Naive thymus-derived CD4-positive, alpha-beta T cell (primary cell): ENCODE results near the gene C2CD2. TPM values are rescaled to one million over a fixed set of nuclear protein-coding genes. Genes with fewer than 3 reads are reported as not detected.

Experiments used
- ATAC-seq: fragments of 150-1000 bp; cut with Tn5 transposase; 2 replicates; pipeline ENCODE4 v1.10.0; 2021; ENCODE audit warnings: mild to moderate bottlenecking, moderate library complexity
- CTCF ChIA-PET: fragments of 350-600 bp; sonication (Branson Sonifier 250); formaldehyde crosslinking; loops from one replicate; lab custom pipeline; 2021; ENCODE audit warnings: antibody characterized with exemption; lab: Charles Lee
- POLR2A ChIA-PET: fragments of 350-600 bp; sonication (Branson Sonifier 250); formaldehyde crosslinking; loops from one replicate; lab custom pipeline; 2021; ENCODE audit warnings: antibody characterized with exemption, inconsistent platforms; lab: Charles Lee
- DNase-seq, 9 donors: peaks; one replicate each; pipeline versions ENCODE4 v3.0.0 to v3.0.0-alpha.2; 2020 to 2022; ENCODE audit warnings: mixed read lengths in 1 of 9
- H3K27ac ChIP-seq: one replicate; pipeline ENCODE4 v1.7.0; 2013; ENCODE audit warnings: mild to moderate bottlenecking, low read depth, low read length, moderate library complexity
- H3K27me3 ChIP-seq, 2 donors: one replicate each; pipeline ENCODE4 v1.7.0; 2013; ENCODE audit warnings: low read length in 2 of 2, mild to moderate bottlenecking in 2 of 2, moderate library complexity in 2 of 2; ENCODE audit not compliant: control insufficient read depth in 2 of 2, insufficient read depth in 2 of 2
- H3K36me3 ChIP-seq, 3 experiments: 1 replicate in 2 of 3; 2 replicates in 1 of 3; pipeline ENCODE4 v1.7.0; 2013; ENCODE audit warnings: low read length in 3 of 3, mild to moderate bottlenecking in 3 of 3, moderate library complexity in 1 of 3; ENCODE audit not compliant: insufficient read depth in 3 of 3, control insufficient read depth in 2 of 3
- H3K4me1 ChIP-seq, 2 donors: one replicate each; pipeline ENCODE4 v1.7.0; 2013; ENCODE audit warnings: low read length in 2 of 2, mild to moderate bottlenecking in 2 of 2, moderate library complexity in 1 of 2; ENCODE audit not compliant: control insufficient read depth in 2 of 2, insufficient read depth in 2 of 2
- H3K4me3 ChIP-seq: 2 replicates; pipeline ENCODE4 v1.7.0; 2013; ENCODE audit warnings: mild to moderate bottlenecking, low read length
- H3K9me3 ChIP-seq, 3 experiments: 1 replicate in 2 of 3; 2 replicates in 1 of 3; pipeline ENCODE4 v1.7.0; 2013; ENCODE audit warnings: low read length in 3 of 3; ENCODE audit not compliant: control insufficient read depth in 2 of 3
- H3K27ac Mint-ChIP-seq, 9 donors: one replicate each; pipeline ENCODE4 v1.8.0; 2020 to 2022; ENCODE audit warnings: mixed read lengths in 9 of 9, mild to moderate bottlenecking in 8 of 9, moderate library complexity in 5 of 9, inconsistent platforms in 2 of 9
- H3K27me3 Mint-ChIP-seq, 5 donors: one replicate each; pipeline ENCODE4 v1.8.0; 2021 to 2022; ENCODE audit warnings: mixed read lengths in 5 of 5, mild to moderate bottlenecking in 1 of 5
- H3K36me3 Mint-ChIP-seq, 5 donors: one replicate each; pipeline ENCODE4 v1.8.0; 2020 to 2022; ENCODE audit warnings: mixed read lengths in 5 of 5, mild to moderate bottlenecking in 3 of 5, inconsistent platforms in 1 of 5
- H3K4me1 Mint-ChIP-seq, 7 donors: one replicate each; pipeline ENCODE4 v1.8.0; 2020 to 2022; ENCODE audit warnings: mixed read lengths in 7 of 7, mild to moderate bottlenecking in 3 of 7, inconsistent platforms in 1 of 7
- H3K4me3 Mint-ChIP-seq, 10 donors: one replicate each; pipeline ENCODE4 v1.8.0; 2020 to 2022; ENCODE audit warnings: mild to moderate bottlenecking in 10 of 10, mixed read lengths in 10 of 10, moderate library complexity in 6 of 10, inconsistent platforms in 2 of 10
- H3K9me3 Mint-ChIP-seq, 11 donors: one replicate each; pipeline ENCODE4 v1.8.0; 2020 to 2022; ENCODE audit warnings: mixed read lengths in 11 of 11, mild to moderate bottlenecking in 4 of 11, inconsistent platforms in 1 of 11, moderate library complexity in 1 of 11
- intact Hi-C, 2 donors: fragments of 100-400 bp; cut with micrococcal nuclease; formaldehyde crosslinking; loops; one replicate each; pipeline ENCODE4 v1.15.1; 2023
- polyA plus RNA-seq, 2 donors: library from polyadenylated mRNA; unstranded; fragments of 300-500 nt; fragmentation: Illumina TruSeq; gene quantifications; one replicate each; pipeline ENCODE4 v1.2.3, GENCODE V29; 2021
- total RNA-seq, 6 experiments: library from RNA in 5 of 6; stranded (reverse) in 5 of 6; gene quantifications; 1 replicate in 5 of 6; 2 replicates in 1 of 6; pipeline ENCODE4 v1.2.3 and lab custom pipeline; 2021 to 2026

Gene C2CD2
- total and polyA plus RNA-seq, 7 experiments from 2014 or later: 2.8 to 14.8 (median 10.0) TPM

DNA sequence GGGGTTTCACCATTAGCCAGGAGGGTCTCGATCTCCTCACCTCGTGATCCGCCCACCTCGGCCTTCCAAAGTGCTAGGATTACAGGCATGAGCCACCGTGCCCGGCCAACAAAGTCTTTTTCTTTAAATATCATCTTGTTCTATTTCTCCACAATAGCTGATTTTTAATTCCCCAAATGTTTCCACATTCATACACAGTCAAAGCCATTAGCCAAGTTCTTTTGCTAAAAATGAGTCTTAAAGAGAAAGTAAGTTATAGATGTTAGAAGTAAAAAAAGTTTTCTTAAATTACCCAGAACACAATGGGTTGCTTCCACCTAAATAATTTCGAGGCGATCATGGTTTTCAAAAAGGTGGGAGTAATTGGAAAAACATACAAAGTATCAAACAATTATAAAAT, 30.6 kb downstream of the C2CD2 start:
- H3K9me3 Mint-ChIP-seq: peaks cover 0 to 1% (median 0%) of the 10 kb centered on the region in 11 donors
- H3K27me3 ChIP-seq: no peaks in the 10 kb centered on the region
- ChIA-PET CTCF (interaction anchor here (0.6 to 1.3 kb wide), 3 partner anchors 27 to 528 kb away, joined by 3 to 5 read pairs (median 4); no protein-coding TSS in a partner anchor), POLR2A (interaction anchor here (1.7 kb wide), 1 partner anchor 140 kb away, joined by 7 read pairs; no protein-coding TSS in a partner anchor)
- intact Hi-C loops: no loop called here
- H3K27me3 Mint-ChIP-seq: no peaks in the 10 kb centered on the region
- H3K4me3 Mint-ChIP-seq: peak overlapping the region; percentile 54 to 96 (median 78)
- H3K36me3 ChIP-seq: peaks cover 0 to 13% (median 0%) of the 10 kb centered on the region in 3 experiments
- peaks cover 44 to 66% (median 51%) of the 10 kb centered on the region in 7 donors for H3K4me1 Mint-ChIP-seq
- peaks cover 12 to 34% of the 10 kb centered on the region in 2 donors for H3K4me1 ChIP-seq
- peak overlapping the region; percentile 28 to 98 (median 82) for H3K27ac Mint-ChIP-seq
- DNase-seq (no peak), ATAC-seq (no peak)
- no peak overlapping the region for H3K27ac ChIP-seq
- peaks cover 0 to 20% (median 5%) of the 10 kb centered on the region in 5 donors for H3K36me3 Mint-ChIP-seq
- no peaks in the 10 kb centered on the region for H3K9me3 ChIP-seq
- H3K4me3 ChIP-seq: no peak overlapping the region

DNA sequence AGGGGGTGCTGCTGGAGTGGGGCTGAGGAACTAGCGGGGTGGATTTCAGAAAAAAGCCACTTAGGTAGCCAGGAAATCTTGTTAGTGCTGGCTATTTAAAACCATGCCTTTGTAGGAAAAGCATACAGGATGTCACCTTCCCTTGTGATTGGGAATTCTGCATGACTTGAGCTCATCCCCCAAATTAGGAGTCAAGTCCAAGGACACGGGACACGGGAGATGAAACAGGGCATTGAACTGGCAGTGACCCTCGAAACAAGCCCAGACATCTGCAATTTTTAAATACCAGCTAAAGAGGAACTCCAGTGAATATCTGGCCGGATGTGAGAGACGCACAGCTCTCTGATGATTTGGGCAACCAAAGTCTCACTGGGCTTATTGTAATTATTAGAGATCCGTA, 32.8 kb downstream of the C2CD2 start:
- no peak for DNase-seq
- H3K4me1 ChIP-seq: peaks cover 9 to 22% of the 10 kb centered on the region in 2 donors
- H3K27me3 Mint-ChIP-seq: no peaks in the 10 kb centered on the region
- POLR2A ChIA-PET: interaction anchor here (0.9 kb wide), 1 partner anchor 8 kb away, joined by 3 read pairs; no protein-coding TSS in a partner anchor
- H3K9me3 Mint-ChIP-seq: peaks cover 0 to under 1% (median 0%) of the 10 kb centered on the region in 11 donors
- H3K27me3 ChIP-seq: no peaks in the 10 kb centered on the region
- no peaks in the 10 kb centered on the region for H3K9me3 ChIP-seq
- no peak overlapping the region for H3K27ac ChIP-seq
- H3K27ac Mint-ChIP-seq: peak overlapping the region in 1 of 9 donors; percentile 43
- CTCF ChIA-PET: no interaction called here
- intact Hi-C loops: no loop called here
- no peak overlapping the region for H3K4me3 Mint-ChIP-seq
- peaks cover 0 to 35% (median 0%) of the 10 kb centered on the region in 3 experiments for H3K36me3 ChIP-seq
- H3K4me1 Mint-ChIP-seq: peaks cover 31 to 44% (median 35%) of the 10 kb centered on the region in 7 donors
- peak; percentile 45 for ATAC-seq
- H3K4me3 ChIP-seq: no peak overlapping the region
- H3K36me3 Mint-ChIP-seq: peaks cover 7 to 38% (median 11%) of the 10 kb centered on the region in 5 donors

DNA sequence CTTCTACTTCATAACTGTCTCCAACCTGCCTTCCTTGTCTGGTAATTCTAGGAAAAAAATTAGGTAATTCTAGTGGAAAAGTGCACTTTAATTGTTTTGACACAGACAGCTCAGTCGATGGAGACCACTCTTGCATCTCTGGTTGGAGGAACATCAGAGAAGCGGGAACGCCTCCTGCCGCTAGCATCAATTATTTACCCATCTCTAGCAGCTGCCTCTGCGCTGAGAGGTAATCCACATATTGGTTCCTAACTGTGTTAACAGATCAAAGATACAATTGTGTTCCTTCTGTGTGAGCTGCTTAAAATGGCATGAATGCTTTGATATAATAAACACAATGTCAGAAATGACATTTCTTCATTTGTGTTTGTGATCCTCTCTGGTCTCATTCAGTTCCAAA, 33.3 kb downstream of the C2CD2 start:
- intact Hi-C loops: no loop called here
- ATAC-seq: no peak

DNA sequence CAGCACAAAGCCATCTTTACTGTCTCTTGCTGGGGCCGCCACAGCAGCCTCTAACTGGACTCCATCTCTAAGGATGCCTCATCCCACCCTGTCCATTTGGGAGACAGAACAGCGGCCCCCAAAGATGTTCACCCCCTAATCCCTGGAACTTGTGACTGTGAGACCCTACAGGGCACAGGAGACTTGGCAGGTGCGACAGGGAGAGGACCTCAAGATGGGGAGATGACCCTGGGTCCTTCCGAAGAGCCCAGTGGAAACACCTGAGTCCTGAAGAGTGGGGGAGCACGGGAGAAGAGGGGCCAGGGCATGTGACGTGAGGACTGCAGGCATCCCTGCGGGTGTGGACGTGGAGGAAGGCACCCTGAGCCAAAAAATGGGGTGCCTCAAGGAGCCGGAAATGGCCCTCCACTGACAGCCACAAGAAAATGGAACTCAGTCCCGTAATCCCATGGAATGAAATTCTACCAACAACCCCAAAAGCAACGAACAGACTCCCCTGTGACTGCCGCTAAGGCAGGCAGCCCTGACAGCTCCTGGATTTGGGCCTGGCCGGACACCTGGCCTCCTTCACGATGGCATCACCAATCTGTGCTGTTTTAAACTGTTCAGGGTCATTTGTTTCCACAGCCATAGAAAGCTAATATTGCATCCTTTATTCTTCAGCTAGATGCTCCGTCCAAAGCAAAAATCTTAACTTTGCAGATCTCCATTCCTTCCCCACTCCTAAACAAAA, 34.0 kb downstream of the C2CD2 start:
- ChIA-PET CTCF (no interaction called here), POLR2A (no interaction called here)
- no peak overlapping the region for H3K27ac ChIP-seq
- Mint-ChIP-seq H3K27ac (no peak overlapping the region), H3K9me3 (no peaks in the 10 kb centered on the region), H3K36me3 (peaks cover 11 to 47% (median 14%) of the 10 kb centered on the region in 5 donors), H3K4me1 (peaks cover 20 to 32% (median 24%) of the 10 kb centered on the region in 7 donors), H3K27me3 (no peaks in the 10 kb centered on the region), H3K4me3 (no peak overlapping the region)
- H3K36me3 ChIP-seq: peaks cover 0 to 43% (median 0%) of the 10 kb centered on the region in 3 experiments
- ATAC-seq (no peak), DNase-seq (no peak)
- H3K4me3 ChIP-seq: no peak overlapping the region
- no peaks in the 10 kb centered on the region for H3K27me3 ChIP-seq
- H3K4me1 ChIP-seq: peaks cover 9 to 11% of the 10 kb centered on the region in 2 donors
- H3K9me3 ChIP-seq: no peaks in the 10 kb centered on the region
- intact Hi-C loops: no loop called here

More for the DNA sequence above, 33.3 kb downstream of the C2CD2 start:
- Mint-ChIP-seq H3K27me3 (no peaks in the 10 kb centered on the region), H3K9me3 (no peaks in the 10 kb centered on the region), H3K4me1 (peaks cover 26 to 39% (median 30%) of the 10 kb centered on the region in 7 donors), H3K4me3 (no peak overlapping the region), H3K27ac (peak overlapping the region in 1 of 9 donors; percentile 53), H3K36me3 (peaks cover 9 to 42% (median 14%) of the 10 kb centered on the region in 5 donors)
- DNase-seq: no peak
- ChIA-PET POLR2A (interaction anchor here (0.9 kb wide), 1 partner anchor 8 kb away, joined by 3 read pairs; no protein-coding TSS in a partner anchor), CTCF (no interaction called here)
- Histone ChIP-seq H3K4me3 (no peak overlapping the region), H3K27ac (no peak overlapping the region), H3K27me3 (no peaks in the 10 kb centered on the region), H3K9me3 (no peaks in the 10 kb centered on the region), H3K36me3 (peaks cover 0 to 39% (median 0%) of the 10 kb centered on the region in 3 experiments), H3K4me1 (peaks cover 9 to 18% of the 10 kb centered on the region in 2 donors)

DNA sequence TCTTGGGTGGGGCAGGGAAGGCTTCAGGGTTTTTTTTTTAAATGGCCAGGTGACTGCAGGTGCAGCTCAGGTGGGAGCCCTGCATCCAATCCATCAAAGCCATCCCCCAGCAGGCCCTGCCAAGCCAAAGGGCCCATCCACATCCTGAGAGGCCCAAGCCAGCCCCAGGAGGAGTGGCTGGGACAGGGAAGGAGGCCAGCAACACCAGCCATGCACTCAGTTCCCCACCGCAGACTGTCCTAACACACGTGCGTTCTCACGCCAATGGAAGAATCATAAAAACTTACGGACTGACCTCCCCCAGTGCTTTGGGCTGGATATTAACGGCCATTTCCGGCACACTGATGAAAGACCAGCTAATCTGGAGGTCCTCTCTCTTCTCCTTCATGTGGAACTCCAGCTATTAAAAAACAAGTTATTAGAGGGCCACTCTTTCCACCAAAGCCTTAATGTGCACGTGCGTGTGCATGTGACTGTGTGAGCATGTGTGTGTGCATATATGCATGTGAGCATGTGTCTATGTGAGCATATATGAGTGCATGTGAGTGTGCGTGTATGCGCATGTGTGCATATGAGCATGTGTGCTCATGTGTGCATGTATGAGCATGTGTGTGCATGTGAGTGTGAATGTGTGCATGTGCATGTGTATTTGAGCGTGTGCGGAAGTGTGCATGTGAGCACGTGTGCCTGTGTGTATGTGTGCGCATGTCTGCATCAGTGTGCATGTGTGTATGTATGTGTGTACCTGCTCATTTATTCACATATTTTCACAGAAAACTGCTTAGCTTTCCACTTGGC, 35.1 kb downstream of the C2CD2 start:
- Histone ChIP-seq H3K27ac (no peak overlapping the region), H3K4me3 (no peak overlapping the region), H3K36me3 (peaks cover 0 to 51% (median 5%) of the 10 kb centered on the region in 3 experiments), H3K27me3 (no peaks in the 10 kb centered on the region), H3K9me3 (no peaks in the 10 kb centered on the region), H3K4me1 (peaks cover 1 to 3% of the 10 kb centered on the region in 2 donors)
- Mint-ChIP-seq H3K9me3 (no peaks in the 10 kb centered on the region), H3K36me3 (peaks cover 11 to 49% (median 14%) of the 10 kb centered on the region in 5 donors), H3K27ac (peak overlapping the region in 1 of 9 donors; percentile 55), H3K4me3 (no peak overlapping the region), H3K4me1 (peaks cover 10 to 22% (median 15%) of the 10 kb centered on the region in 7 donors), H3K27me3 (no peaks in the 10 kb centered on the region)
- intact Hi-C loops: no loop called here
- POLR2A ChIA-PET: no interaction called here
- DNase-seq (no peak), ATAC-seq (no peak)
- CTCF ChIA-PET: interaction anchor here (0.6 kb wide), 1 partner anchor 8 kb away, joined by 3 read pairs; no protein-coding TSS in a partner anchor

DNA sequence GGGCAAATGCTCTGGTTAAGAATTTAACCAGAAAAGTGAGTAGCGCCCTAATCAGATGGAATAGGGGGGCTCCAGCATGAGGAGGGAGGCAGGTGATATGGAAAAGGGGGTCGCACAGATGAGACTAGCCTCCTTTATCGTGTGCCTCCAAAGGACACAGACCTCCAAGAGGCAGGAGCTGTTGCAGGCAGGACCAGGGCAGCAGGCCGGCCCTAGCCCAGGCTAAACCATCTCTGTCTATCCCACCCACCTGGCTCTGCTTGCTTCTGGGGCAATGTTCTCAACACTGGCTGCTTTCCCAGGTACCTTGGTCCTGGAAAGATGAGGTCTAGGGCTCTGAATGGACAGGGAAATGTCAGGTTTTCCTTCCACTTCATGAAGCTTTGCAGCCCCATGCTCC, 36.3 kb downstream of the C2CD2 start:
- POLR2A ChIA-PET: interaction anchor here (0.9 to 1.2 kb wide), 2 partner anchors 9 to 190 kb away, joined by 3 to 5 read pairs; no protein-coding TSS in a partner anchor
- no peak for DNase-seq

More for the DNA sequence above, 36.3 kb downstream of the C2CD2 start:
- Histone ChIP-seq H3K4me3 (no peak overlapping the region), H3K27ac (no peak overlapping the region), H3K4me1 (no peaks in the 10 kb centered on the region), H3K27me3 (no peaks in the 10 kb centered on the region), H3K9me3 (no peaks in the 10 kb centered on the region), H3K36me3 (peaks cover 0 to 63% (median 5%) of the 10 kb centered on the region in 3 experiments)
- no peak for ATAC-seq
- Mint-ChIP-seq H3K4me3 (no peak overlapping the region), H3K4me1 (peaks cover 0 to 12% (median 4%) of the 10 kb centered on the region in 7 donors), H3K27ac (no peak overlapping the region), H3K27me3 (no peaks in the 10 kb centered on the region), H3K36me3 (peaks cover 11 to 55% (median 14%) of the 10 kb centered on the region in 5 donors), H3K9me3 (no peaks in the 10 kb centered on the region)
- intact Hi-C loops: no loop called here
- CTCF ChIA-PET: no interaction called here
